GM19467 (cell line): ENCODE results near the gene PPEF2.
"Not testable (repeated sequence)": the region's sequence is repeated elsewhere in the genome, so short reads cannot be mapped to it uniquely, and the experiment has no call there.

Source experiments
- ATAC-seq: cut with Tn5 transposase; IDR thresholded peaks from one replicate; pipeline ENCODE4 v1.9.1; 2021; ENCODE audit warnings: mild to moderate bottlenecking, moderate library complexity; ENCODE audit not compliant: unreplicated experiment

The PPEF2 gene

GRCh38 chr4:75904076-75904475 is 1.8 kb upstream of the PPEF2 start:
- ATAC-seq, result no peak

- no peak for ATAC-seq
Measured at GRCh38 chr4:75898536-75898935, 3.7 kb downstream of the PPEF2 start.

- no peak for ATAC-seq
Measured at GRCh38 chr4:75895744-75896314, 6.4 kb downstream of the PPEF2 start.

- ATAC-seq, result no peak
Measured at GRCh38 chr4:75892508-75892907, 9.7 kb downstream of the PPEF2 start.

- ATAC-seq, result no peak
Measured at GRCh38 chr4:75891611-75892010, 10.6 kb downstream of the PPEF2 start.

GRCh38 chr4:75889537-75890199 is 12.6 kb downstream of the PPEF2 start:
- ATAC-seq, result no peak

- ATAC-seq, result no peak
Measured at GRCh38 chr4:75886104-75886503, 16.1 kb downstream of the PPEF2 start.

GRCh38 chr4:75881476-75881875 is 20.8 kb downstream of the PPEF2 start:
- no peak for ATAC-seq

GRCh38 chr4:75880278-75880677 is 22.0 kb downstream of the PPEF2 start:
- no peak for ATAC-seq

- no peak for ATAC-seq
Measured at GRCh38 chr4:75878246-75878756, 24.0 kb downstream of the PPEF2 start.

- ATAC-seq, result no peak
Measured at GRCh38 chr4:75876218-75876617, 26.0 kb downstream of the PPEF2 start.

- ATAC-seq, result no peak
Measured at GRCh38 chr4:75869100-75869499, 33.2 kb downstream of the PPEF2 start.

- no peak for ATAC-seq
Measured at GRCh38 chr4:75867130-75867529, 35.1 kb downstream of the PPEF2 start.

GRCh38 chr4:75860606-75861005 is 41.6 kb downstream of the PPEF2 start:
- ATAC-seq, result no peak

GRCh38 chr4:75858721-75859120 is 43.5 kb downstream of the PPEF2 start:
- ATAC-seq, result no peak

GRCh38 chr4:75849461-75849860 is 52.8 kb downstream of the PPEF2 start:
- no peak for ATAC-seq

GRCh38 chr4:75848891-75849290 is 53.4 kb downstream of the PPEF2 start:
- no peak for ATAC-seq

GRCh38 chr4:75848171-75848760 is 54.0 kb downstream of the PPEF2 start:
- ATAC-seq, result not testable (repeated sequence)

- no peak for ATAC-seq
Measured at GRCh38 chr4:75845992-75846391, 56.3 kb downstream of the PPEF2 start.

- ATAC-seq, result no peak
Measured at GRCh38 chr4:75844151-75844662, 58.0 kb downstream of the PPEF2 start.

GRCh38 chr4:75843596-75843995 is 58.7 kb downstream of the PPEF2 start:
- ATAC-seq, result no peak
